ENCODE data around the gene TRABD2B. TPM values are rescaled to one million over a fixed set of nuclear protein-coding genes. Genes with fewer than 3 reads are reported as not detected.

Gene TRABD2B
- total and polyA plus RNA-seq, 2 of the 13 experiments (the other 11 are each of a cell fraction or from before 2014, with no cell fraction given) = 0.04 TPM; not detected in 1

- no peak overlapping the region for H2AFZ ChIP-seq (ENCODE audit: low read length)
- ChIA-PET CTCF (ENCODE audit: low intra/inter-chr PET ratio, low total read pairs) (no interaction called here), POLR2A (no interaction called here)
- no peaks in the 10 kb centered on the region for H3K36me3 ChIP-seq (replicated peaks in 1 of 2; ENCODE audit: control insufficient read depth in 1 of 2, insufficient read depth in 2 of 2, low read length in 2 of 2)
- intact Hi-C loops (cut with micrococcal nuclease; ENCODE audit: unreplicated experiment) = no loop called here
- in situ Hi-C loops (cut with HindIII; ENCODE audit: extremely low pct_ligation_motif_present, low pct_unique_long_range_greater_than_20kb) = no loop called here
- no TSS peak for BruUV-seq (replicated peaks)
- peaks cover 26% of the 10 kb centered on the region for H3K4me1 ChIP-seq (ENCODE audit: insufficient read depth, low read length)
- no peak overlapping the region for H3K9ac ChIP-seq (ENCODE audit: insufficient read depth, low read depth, low read length)
- no peaks in the 10 kb centered on the region for H3K9me3 ChIP-seq (ENCODE audit: low read length)
- FAIRE-seq (no peak), ATAC-seq (no peak), DNase-seq (ENCODE audit: low spot score) (no peak)
- no peak overlapping the region for H3K4me2 ChIP-seq (ENCODE audit: low read depth, low read length)
- H3K27me3 ChIP-seq (ENCODE audit: control insufficient read depth in 1 of 2, insufficient read depth in 2 of 2, low read length in 2 of 2) = no peaks in the 10 kb centered on the region
- H3K79me2 ChIP-seq (ENCODE audit: insufficient read depth, low read length) = no peaks in the 10 kb centered on the region
- H4K20me1 ChIP-seq (ENCODE audit: insufficient read depth, low read length) = no peaks in the 10 kb centered on the region
- TF ChIP-seq ZNF691 (CRISPR knock-in tag; IDR thresholded peaks at IDR 0.05; ENCODE audit: borderline replicate concordance, low read depth) = no peak
- no peak for TF ChIP-seq IRF2 (CRISPR knock-in tag; IDR thresholded peaks at IDR 0.05)
- no peak for TF ChIP-seq NRL (CRISPR knock-in tag; IDR thresholded peaks at IDR 0.05; ENCODE audit: borderline replicate concordance)
- TF ChIP-seq ZNF687 (CRISPR knock-in tag; IDR thresholded peaks at IDR 0.05) = peak; percentile 31; the same call in 1 of the 2 replicates
- no peak for TF ChIP-seq HCFC1 (IDR thresholded peaks at IDR 0.05; ENCODE audit: low read depth, low read length)
- no peak for TF ChIP-seq RCOR2 (CRISPR knock-in tag; IDR thresholded peaks at IDR 0.05)
- TF ChIP-seq SNRNP70 (IDR thresholded peaks at IDR 0.05; ENCODE audit: low read depth, low read length) = no peak
- 93% methylated on average over 15 of the region's 17 CpGs for WGBS (ENCODE audit: low lambda C conversion rate)
- H3K4me3 ChIP-seq (replicated peaks in 1 of 3; ENCODE audit: insufficient read depth in 1 of 3, low read depth in 2 of 3, low read length in 3 of 3) = no peak overlapping the region
- no peak overlapping the region for H3K27ac ChIP-seq (ENCODE audit: extremely low read length, insufficient read depth, low read length)
Observed at GRCh38 chr1:47881505-47882442, 115.4 kb downstream of the TRABD2B start.
